ENCODE measurements around the gene SOCS7. TPM values are rescaled to one million over a fixed set of nuclear protein-coding genes. Genes with fewer than 3 reads are reported as not detected.

The SOCS7 gene
- total and polyA plus RNA-seq, 2 experiments from 2014 or later, result 5.0 to 29.2 TPM

DNA sequence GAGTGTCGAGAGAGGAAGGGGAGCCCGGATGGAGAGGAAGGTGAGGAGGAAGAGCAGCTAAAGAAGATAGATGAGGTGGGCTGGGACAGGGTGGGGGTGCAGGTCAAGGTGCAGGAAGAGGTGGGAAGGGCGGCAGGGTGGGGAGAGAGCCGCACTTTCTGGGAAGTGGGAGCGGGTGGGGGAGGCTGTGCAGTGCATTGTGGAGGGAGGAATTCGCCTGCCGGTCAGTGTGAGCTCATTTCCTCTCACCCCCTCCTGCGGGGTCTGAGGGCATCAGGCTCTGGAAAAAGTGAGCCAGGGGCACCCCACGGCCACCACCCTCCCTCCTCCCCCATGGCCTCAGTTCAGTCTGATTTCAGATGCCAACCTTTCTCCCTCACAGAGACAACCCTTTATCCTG, 74.1 kb downstream of the SOCS7 start:
- no peak for TF ChIP-seq POLR2AphosphoS5 (IDR thresholded peaks at IDR 0.05; ENCODE audit: low read depth)
- TF ChIP-seq JUNB (IDR thresholded peaks at IDR 0.05; ENCODE audit: unreplicated experiment), result no peak
- TF ChIP-seq ZNF114 (CRISPR knock-in tag; IDR thresholded peaks at IDR 0.05), result no peak
- no peak for TF ChIP-seq STAT1 (IDR thresholded peaks at IDR 0.05; ENCODE audit: unreplicated experiment)
- TF ChIP-seq, protein P1, sequence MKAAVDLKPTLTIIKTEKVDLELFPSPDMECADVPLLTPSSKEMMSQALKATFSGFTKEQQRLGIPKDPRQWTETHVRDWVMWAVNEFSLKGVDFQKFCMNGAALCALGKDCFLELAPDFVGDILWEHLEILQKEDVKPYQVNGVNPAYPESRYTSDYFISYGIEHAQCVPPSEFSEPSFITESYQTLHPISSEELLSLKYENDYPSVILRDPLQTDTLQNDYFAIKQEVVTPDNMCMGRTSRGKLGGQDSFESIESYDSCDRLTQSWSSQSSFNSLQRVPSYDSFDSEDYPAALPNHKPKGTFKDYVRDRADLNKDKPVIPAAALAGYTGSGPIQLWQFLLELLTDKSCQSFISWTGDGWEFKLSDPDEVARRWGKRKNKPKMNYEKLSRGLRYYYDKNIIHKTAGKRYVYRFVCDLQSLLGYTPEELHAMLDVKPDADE (IDR thresholded peaks at IDR 0.05), result no peak
- TF ChIP-seq EZH2 (IDR thresholded peaks at IDR 0.05; ENCODE audit: low read depth, unreplicated experiment), result no peak
- no peak for TF ChIP-seq CREB1 (CRISPR knock-in tag; IDR thresholded peaks at IDR 0.05; ENCODE audit: low read depth)
- TF ChIP-seq ZNF331 (CRISPR knock-in tag; IDR thresholded peaks at IDR 0.05; ENCODE audit: low read depth), result no peak
- TF ChIP-seq, protein P2, sequence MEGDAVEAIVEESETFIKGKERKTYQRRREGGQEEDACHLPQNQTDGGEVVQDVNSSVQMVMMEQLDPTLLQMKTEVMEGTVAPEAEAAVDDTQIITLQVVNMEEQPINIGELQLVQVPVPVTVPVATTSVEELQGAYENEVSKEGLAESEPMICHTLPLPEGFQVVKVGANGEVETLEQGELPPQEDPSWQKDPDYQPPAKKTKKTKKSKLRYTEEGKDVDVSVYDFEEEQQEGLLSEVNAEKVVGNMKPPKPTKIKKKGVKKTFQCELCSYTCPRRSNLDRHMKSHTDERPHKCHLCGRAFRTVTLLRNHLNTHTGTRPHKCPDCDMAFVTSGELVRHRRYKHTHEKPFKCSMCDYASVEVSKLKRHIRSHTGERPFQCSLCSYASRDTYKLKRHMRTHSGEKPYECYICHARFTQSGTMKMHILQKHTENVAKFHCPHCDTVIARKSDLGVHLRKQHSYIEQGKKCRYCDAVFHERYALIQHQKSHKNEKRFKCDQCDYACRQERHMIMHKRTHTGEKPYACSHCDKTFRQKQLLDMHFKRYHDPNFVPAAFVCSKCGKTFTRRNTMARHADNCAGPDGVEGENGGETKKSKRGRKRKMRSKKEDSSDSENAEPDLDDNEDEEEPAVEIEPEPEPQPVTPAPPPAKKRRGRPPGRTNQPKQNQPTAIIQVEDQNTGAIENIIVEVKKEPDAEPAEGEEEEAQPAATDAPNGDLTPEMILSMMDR (conservative IDR thresholded peaks at IDR 0.05; ENCODE audit: low read depth in 2 of 2), result no peak
- TF ChIP-seq, protein P3, sequence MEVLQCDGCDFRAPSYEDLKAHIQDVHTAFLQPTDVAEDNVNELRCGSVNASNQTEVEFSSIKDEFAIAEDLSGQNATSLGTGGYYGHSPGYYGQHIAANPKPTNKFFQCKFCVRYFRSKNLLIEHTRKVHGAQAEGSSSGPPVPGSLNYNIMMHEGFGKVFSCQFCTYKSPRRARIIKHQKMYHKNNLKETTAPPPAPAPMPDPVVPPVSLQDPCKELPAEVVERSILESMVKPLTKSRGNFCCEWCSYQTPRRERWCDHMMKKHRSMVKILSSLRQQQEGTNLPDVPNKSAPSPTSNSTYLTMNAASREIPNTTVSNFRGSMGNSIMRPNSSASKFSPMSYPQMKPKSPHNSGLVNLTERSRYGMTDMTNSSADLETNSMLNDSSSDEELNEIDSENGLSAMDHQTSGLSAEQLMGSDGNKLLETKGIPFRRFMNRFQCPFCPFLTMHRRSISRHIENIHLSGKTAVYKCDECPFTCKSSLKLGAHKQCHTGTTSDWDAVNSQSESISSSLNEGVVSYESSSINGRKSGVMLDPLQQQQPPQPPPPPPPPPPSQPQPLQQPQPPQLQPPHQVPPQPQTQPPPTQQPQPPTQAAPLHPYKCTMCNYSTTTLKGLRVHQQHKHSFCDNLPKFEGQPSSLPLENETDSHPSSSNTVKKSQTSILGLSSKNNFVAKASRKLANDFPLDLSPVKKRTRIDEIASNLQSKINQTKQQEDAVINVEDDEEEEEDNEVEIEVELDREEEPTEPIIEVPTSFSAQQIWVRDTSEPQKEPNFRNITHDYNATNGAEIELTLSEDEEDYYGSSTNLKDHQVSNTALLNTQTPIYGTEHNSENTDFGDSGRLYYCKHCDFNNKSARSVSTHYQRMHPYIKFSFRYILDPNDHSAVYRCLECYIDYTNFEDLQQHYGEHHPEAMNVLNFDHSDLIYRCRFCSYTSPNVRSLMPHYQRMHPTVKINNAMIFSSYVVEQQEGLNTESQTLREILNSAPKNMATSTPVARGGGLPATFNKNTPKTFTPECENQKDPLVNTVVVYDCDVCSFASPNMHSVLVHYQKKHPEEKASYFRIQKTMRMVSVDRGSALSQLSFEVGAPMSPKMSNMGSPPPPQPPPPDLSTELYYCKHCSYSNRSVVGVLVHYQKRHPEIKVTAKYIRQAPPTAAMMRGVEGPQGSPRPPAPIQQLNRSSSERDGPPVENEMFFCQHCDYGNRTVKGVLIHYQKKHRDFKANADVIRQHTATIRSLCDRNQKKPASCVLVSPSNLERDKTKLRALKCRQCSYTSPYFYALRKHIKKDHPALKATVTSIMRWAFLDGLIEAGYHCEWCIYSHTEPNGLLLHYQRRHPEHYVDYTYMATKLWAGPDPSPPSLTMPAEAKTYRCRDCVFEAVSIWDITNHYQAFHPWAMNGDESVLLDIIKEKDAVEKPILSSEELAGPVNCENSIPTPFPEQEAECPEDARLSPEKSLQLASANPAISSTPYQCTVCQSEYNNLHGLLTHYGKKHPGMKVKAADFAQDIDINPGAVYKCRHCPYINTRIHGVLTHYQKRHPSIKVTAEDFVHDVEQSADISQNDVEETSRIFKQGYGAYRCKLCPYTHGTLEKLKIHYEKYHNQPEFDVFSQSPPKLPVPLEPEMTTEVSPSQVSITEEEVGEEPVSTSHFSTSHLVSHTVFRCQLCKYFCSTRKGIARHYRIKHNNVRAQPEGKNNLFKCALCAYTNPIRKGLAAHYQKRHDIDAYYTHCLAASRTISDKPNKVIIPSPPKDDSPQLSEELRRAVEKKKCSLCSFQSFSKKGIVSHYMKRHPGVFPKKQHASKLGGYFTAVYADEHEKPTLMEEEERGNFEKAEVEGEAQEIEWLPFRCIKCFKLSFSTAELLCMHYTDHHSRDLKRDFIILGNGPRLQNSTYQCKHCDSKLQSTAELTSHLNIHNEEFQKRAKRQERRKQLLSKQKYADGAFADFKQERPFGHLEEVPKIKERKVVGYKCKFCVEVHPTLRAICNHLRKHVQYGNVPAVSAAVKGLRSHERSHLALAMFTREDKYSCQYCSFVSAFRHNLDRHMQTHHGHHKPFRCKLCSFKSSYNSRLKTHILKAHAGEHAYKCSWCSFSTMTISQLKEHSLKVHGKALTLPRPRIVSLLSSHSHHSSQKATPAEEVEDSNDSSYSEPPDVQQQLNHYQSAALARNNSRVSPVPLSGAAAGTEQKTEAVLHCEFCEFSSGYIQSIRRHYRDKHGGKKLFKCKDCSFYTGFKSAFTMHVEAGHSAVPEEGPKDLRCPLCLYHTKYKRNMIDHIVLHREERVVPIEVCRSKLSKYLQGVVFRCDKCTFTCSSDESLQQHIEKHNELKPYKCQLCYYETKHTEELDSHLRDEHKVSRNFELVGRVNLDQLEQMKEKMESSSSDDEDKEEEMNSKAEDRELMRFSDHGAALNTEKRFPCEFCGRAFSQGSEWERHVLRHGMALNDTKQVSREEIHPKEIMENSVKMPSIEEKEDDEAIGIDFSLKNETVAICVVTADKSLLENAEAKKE (CRISPR knock-in tag; IDR thresholded peaks at IDR 0.05), result no peak
- TF ChIP-seq NANOG (IDR thresholded peaks at IDR 0.05; ENCODE audit: borderline replicate concordance), result no peak
- peaks cover 5% of the 10 kb centered on the region for H4K20me1 ChIP-seq (replicated peaks; ENCODE audit: insufficient read depth)
- H3K4me1 ChIP-seq (ENCODE audit: insufficient read depth), result peaks cover 72% of the 10 kb centered on the region
- Mint-ChIP-seq H3K27ac (no peak overlapping the region), H3K4me3 (peak overlapping the region; percentile 36; the same call in 1 of the 3 replicates), H3K27me3 (ENCODE audit: insufficient read depth, low read depth, poor library complexity) (peaks cover 40% of the 10 kb centered on the region), H3K36me3 (ENCODE audit: low read depth) (peaks cover 5% of the 10 kb centered on the region; the same call in 2 of the 3 replicates), H3K9me3 (no peaks in the 10 kb centered on the region; the same call in 2 of the 3 replicates), H3K4me1 (peaks cover 83% of the 10 kb centered on the region)
- no peaks in the 10 kb centered on the region for H3K9me2 ChIP-seq (ENCODE audit: insufficient read depth)
- ATAC-seq (no peak), DNase-seq (ENCODE audit: low spot score) (no peak)
- no peak overlapping the region for H2AFZ ChIP-seq
- no peak overlapping the region for H3K4me3 ChIP-seq
- peaks cover 51% of the 10 kb centered on the region for H3K79me2 ChIP-seq (replicated peaks; ENCODE audit: insufficient read depth)
- peak overlapping the region; percentile 64 for H3K4me2 ChIP-seq
- H3K27ac ChIP-seq (ENCODE audit: low read depth), result no peak overlapping the region
- peaks cover 26% of the 10 kb centered on the region; the same call in 1 of the 2 replicates for H3F3A ChIP-seq (replicated peaks; ENCODE audit: low read depth)
- no peaks in the 10 kb centered on the region for H3K27me3 ChIP-seq (ENCODE audit: insufficient read depth)
- no peaks in the 10 kb centered on the region for H3K36me3 ChIP-seq (ENCODE audit: insufficient read depth)
